GM21737 (cell line): Measurements from ENCODE around the gene TMC4.

Experiments
- ATAC-seq: cut with Tn5 transposase; IDR thresholded peaks from one replicate; pipeline ENCODE4 v1.9.1; 2021; ENCODE audit warnings: mild to moderate bottlenecking, moderate library complexity; ENCODE audit not compliant: unreplicated experiment

The TMC4 gene

DNA sequence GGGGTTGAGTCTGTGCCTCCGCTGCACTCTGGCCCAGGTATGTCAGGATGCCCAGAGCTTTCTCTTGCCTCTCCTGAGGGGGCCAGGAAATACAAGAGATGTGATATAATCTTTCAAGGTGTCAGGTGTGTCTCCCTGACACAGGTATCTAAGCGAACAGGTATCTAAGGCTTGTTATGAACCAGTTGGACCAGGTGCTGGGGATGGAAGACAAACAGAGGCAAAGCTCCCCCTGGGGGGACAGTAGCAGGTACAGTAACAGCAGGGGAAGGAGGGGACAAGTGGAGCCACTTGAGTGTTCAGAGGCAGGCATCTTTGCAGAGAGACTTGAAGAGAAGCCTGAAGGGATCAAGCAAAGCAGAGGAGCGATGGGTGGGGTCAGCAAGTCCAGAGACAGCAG, 16.0 kb downstream of the TMC4 start:
- ATAC-seq: no peak

DNA sequence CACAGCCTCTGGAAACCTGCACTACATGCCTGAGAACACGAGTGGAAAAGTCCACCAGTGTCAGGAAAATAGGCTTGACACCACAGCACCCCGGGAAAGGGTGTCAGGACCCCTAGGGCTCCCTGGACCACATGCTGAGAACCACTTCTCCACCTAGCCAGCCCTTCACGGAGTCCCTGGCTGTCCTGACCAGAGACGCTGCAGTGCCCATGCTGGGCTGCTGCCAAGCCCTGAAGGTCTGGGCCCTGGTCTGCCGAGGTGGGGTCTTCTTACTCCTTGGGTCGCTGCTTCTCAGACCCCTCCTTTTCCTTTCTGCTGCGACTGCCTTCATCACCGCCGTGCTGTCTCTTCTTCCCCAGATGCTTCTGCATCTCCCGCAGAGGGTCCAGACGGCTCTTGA, 16.5 kb downstream of the TMC4 start:
- ATAC-seq: no peak

DNA sequence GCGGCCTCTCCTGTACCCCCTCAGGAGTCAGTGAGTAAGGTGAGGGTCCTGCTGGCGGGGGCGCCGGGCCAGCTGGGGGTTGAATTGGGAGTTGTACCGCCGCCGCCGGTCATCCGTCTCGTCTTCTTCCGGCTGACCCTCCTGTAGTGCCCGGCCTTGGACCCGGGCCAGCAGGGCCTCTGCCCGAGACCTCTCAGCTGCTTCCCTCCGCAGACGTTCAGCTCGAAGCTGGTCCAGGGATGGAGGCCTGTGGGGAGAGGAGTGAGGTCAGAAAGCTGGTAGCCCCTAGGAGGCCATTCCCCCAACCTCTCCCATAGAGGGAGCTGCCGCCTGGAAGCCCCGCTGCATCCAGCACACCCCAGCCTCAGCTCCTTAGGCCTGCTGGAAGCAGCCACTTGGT, 17.3 kb downstream of the TMC4 start:
- ATAC-seq: no peak

DNA sequence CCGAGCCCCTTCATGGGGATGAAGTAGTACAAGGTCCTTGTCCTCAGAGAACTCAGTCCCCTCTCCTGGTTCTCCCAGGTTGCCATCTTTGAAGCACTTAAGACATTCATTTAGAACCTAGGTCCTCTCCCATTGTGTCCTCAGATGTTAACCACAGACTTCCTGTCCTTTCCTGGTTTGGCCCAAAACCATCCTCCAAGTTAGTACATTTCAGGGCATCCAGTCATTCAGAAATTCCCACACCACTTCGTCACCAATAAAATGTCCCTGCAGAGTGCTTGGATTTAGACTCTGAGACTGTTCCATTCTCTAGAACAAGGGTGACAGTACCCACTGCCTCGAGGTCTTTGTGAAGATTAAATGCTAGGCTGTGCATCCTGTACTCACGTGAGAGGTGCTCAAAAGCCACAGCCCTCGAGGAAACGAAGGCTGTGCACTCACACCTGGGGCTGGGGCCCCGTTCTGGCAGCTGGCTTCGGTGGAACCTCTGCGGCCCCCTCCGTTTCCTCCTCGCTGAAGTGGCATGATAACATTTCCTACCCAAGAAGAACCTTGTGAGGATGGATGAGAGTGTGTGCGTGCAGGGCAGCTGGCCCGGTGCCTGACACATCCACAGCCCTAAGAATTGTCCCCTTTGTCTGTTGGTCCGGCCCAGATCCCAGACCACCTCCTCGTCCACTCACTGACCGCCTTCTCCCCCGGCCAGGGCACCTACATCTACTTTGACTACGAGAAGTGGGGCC, 18.2 kb downstream of the TMC4 start:
- ATAC-seq: no peak

DNA sequence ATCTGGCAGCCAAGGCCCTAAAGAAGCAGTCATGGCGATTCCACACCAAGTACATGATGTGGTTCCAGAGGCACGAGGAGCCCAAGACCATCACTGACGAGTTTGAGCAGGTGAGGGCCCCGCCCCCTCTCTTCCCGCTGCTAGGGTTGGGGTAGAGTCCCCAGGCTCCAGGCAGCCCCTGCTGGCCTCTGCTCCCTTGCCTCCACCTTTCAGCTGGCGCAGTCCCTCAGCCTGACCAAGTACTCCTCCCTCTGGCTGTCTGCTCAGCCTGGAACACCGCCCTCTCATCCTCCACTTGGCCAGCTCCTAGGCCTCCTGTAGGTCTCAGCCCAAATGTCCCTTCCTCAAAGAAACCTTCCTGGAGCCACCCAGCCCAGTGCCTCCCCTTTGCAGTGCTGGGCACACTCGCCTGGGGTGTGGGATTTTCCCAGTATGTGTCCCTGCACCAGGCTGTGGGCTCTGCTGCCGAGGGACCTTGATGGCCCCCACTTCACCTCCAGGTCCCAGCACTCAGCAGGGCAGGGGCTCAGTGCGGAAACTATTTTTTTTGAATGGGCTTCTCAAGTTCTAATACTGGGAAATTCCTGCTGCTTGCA, 19.1 kb downstream of the TMC4 start:
- no peak for ATAC-seq

DNA sequence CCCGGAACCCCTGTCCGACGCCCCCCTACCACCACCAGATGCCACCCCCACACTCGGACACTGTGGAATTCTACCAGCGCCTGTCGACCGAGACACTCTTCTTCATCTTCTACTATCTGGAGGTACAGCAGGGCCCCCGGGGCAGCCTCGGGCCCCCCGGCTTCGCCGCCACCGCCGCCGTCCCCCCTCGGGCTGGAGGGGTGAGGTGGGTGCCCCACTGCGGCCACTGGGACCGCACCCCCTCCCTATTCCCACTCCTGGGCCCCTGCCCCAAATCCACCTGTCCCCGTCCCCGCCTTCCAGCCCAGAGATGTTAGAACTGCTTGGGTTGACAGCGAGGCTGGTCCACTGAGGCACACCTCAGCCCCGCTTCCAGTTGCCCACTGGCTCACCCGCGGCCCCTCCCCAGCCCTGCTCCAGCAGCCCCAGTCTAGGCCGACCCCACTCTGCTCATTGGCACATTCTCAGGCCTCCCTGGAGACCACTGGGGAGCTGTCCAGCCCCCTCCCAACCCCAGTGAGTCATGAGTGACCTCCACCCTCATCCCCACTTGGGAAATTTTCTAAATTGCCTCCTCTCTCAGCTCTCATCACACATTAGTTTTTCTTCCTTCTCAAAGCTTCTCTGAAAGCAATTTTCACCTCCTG, 20.0 kb downstream of the TMC4 start:
- no peak for ATAC-seq

DNA sequence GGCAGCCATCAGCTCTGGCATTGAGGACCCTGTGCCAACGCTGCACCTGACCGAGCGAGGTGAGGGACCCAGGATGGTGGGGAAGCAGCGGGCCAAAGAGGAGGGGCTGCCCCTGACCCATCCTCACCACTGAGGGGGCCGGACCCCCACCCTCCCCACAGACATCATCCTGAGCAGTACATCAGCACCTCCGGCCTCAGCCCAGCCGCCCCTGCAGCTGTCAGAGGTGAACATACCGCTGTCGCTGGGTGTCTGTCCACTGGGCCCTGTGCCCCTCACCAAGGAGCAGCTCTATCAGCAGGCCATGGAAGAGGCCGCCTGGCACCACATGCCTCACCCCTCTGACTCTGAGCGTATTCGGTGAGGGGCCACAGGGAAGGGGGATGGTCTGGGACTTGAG, 20.7 kb downstream of the TMC4 start:
- no peak for ATAC-seq

GRCh38 chr19:54151362-54152035, 21.5 kb downstream of the TMC4 start:
- no peak for ATAC-seq

DNA sequence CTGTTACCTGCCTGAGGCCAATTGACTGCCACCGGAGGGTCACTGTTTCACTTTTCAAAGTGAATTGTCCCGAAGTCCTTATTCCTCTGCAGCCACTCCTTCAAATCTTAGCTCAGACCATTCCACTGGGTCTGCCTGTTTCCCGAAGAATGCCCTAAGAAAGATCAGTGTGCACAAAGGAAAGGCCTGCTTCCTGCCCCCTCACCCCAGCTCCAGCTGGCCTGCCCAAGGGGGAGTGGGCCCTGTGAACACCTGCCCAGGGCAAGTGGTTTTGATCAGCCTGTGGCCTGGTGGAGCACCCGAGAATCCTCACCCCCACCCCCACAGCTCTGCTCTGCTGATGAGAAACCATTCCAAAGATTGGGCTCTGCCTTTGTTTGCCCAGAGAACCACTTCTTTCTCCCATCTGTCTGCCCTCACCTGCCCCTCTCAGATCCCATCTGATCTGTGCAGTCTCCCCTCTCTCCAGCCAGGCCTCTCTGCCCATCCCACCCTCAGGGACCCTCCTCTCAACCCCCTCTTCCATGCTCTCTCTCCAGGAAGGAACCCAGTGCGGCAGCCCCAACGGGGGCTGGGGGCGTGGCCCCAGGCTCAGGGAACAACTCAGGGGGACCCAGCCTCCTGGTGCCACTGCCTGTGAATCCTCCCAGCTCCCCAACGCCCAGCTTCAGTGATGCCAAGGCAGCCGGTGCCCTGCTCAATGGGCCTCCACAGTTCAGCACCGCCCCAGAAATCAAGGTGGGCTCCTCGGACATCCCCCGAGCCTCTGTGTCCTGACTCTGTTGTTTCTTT, 23.7 kb downstream of the TMC4 start:
- no peak for ATAC-seq

GRCh38 chr19:54148158-54148557, 24.8 kb downstream of the TMC4 start:
- ATAC-seq: no peak

GRCh38 chr19:54147676-54148075, 25.3 kb downstream of the TMC4 start:
- no peak for ATAC-seq

DNA sequence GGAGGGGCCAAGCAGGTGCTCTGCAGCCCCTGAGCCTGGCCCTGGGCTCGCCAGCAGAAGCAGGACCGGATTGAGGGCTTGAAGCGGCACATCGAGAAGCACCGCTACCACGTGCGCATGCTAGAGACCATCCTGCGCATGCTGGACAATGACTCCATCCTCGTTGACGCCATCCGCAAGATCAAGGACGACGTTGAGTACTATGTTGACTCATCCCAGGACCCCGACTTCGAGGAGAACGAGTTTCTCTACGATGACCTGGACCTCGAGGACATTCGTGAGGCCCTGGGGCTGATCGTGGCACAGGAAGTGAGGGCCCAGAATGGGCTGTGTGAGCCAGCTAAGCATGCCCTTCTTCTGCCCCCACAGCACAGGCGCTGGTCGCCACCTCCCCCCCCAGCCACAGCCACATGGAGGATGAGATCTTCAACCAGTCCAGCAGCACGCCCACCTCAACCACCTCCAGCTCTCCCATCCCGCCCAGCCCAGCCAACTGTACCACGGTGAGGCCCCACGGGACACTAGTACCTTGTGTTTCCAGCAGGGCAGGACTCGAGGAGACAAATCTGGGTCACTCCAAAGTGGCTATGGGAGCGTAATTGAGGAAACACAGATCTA, 27.3 kb downstream of the TMC4 start:
- ATAC-seq: no peak

GRCh38 chr19:54142166-54142780, 30.7 kb downstream of the TMC4 start:
- no peak for ATAC-seq

- no peak for ATAC-seq
Measured at GRCh38 chr19:54141356-54141755, 31.6 kb downstream of the TMC4 start.

- no peak for ATAC-seq
Measured at GRCh38 chr19:54138489-54139256, 34.3 kb downstream of the TMC4 start.

DNA sequence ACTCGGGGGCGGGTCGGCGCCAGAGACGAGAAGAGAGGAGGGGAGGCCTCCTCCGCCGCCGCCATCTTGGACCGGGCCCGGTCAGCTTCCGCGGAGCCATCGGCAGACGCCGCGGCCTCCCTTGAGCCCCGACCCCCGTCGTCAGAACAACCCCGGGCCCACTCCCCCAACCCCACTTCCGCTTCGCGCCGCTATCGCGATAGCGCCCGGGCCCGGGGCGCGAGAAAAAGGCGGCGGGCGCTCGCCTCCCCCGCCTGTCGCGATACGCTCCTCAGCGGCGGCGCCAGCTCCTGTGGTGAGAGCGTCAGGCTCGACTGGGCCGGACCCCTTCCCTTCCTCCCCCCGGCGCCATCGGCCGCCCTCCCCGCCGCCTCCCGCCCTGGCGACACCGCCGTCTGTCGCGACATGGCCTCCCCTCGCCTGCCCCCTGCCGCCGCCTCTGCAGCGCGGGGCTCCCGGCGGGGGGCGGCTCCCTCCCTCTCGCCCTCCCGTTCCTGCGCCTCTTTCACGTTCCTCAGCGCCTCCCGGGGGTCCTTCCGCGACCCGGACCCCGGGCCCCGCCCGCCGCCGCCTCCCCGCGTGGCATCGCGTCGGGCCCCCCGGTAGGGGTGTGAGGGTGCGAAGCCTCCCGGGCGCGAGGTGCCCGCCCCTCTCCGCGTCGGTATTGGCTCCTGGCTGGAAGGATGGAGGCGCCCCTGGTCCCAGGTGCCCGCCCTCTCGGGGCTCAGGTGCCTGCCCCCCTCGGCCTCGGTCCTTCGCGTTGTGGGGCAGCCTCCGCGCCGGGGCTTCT, 35.1 kb downstream of the TMC4 start, which contains the start of gene CNOT3:
Gene CNOT3, plus strand, starts transcription at position 64 of the 790 bp plus-strand sequence. CDS start 5,217 bp downstream, outside the sequence.
- ATAC-seq: no peak

DNA sequence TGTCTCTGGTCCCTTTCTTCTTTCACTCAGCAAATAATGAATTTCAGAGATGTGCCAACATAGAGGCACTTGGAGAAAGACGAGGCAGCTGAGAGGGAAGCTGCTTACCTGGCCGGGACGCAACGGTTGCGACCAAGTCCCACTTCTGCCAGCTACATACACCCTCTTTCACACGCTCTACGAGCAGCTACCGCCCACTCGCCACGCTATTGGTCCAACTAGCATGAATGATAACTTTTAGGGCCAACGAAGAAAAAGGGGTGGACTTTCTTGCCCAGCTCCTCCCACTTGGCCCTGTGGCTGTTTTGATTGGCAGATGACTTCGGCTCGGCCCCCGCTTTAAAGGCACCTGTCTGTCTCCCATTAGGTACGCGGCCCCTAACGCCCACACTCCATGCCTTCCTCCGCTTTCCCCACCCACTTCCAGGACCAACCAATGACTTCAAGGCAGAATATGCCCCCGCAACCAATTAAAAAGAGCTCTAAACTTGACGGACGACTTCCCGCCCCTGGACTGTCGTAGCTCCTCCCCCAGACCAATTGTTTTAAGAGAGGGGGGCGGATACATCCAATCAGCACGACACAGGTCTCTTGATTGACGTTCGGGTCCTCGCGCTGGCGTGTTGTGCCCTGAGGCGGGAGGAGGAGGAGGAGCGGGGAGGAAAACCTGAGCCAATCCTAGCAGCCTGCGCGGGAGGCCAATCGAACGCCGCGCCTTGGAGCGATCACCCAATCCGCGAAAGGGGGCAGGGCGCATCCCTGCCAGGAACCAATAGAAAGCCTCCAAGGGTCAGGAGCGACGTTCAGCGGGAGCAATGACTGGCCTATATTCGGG, 35.9 kb downstream of the TMC4 start:
- peak; percentile 72 for ATAC-seq
